Measurements from ENCODE around the gene RPS6KC1. TPM values are rescaled to one million over a fixed set of nuclear protein-coding genes. Genes with fewer than 3 reads are reported as not detected.

The RPS6KC1 gene
- total and polyA plus RNA-seq, 9 of the 15 experiments (the other 6 are each of a cell fraction or from before 2014, with no cell fraction given), result 4.3 to 34.6 (median 20.9) TPM

DNA sequence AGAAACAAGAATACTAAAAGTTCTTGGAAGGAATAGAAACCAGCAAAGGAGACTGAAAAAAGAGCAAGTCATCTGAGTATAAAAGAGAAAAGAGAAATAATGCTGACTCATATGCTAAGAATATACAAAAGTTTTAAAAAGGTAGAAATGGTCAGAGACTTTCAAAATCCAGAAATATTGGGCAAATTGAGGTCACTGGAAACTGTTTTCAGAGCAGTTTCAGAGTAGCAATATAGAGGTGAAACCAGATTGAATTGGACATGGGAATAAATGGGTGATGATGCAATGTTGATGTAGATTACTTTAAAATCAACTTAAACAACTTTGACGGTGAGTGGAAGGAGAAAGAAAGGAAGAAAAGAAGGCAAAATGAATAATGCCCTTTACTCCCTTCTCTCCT, 1.8 kb upstream of the RPS6KC1 start (continued):
- peak; percentile 86 for TF ChIP-seq BRD9 (IDR thresholded peaks at IDR 0.05; ENCODE audit: low read depth, partially characterized antibody)
- TF ChIP-seq ZNF274 (IDR thresholded peaks at IDR 0.05; ENCODE audit: borderline replicate concordance, low read depth, low read length), result no peak
- peak; percentile 84 for TF ChIP-seq ARID1B (IDR thresholded peaks at IDR 0.05)
- peak; percentile 72 for TF ChIP-seq SMARCC2 (IDR thresholded peaks at IDR 0.05; ENCODE audit: low read depth)
- TF ChIP-seq, protein P1, sequence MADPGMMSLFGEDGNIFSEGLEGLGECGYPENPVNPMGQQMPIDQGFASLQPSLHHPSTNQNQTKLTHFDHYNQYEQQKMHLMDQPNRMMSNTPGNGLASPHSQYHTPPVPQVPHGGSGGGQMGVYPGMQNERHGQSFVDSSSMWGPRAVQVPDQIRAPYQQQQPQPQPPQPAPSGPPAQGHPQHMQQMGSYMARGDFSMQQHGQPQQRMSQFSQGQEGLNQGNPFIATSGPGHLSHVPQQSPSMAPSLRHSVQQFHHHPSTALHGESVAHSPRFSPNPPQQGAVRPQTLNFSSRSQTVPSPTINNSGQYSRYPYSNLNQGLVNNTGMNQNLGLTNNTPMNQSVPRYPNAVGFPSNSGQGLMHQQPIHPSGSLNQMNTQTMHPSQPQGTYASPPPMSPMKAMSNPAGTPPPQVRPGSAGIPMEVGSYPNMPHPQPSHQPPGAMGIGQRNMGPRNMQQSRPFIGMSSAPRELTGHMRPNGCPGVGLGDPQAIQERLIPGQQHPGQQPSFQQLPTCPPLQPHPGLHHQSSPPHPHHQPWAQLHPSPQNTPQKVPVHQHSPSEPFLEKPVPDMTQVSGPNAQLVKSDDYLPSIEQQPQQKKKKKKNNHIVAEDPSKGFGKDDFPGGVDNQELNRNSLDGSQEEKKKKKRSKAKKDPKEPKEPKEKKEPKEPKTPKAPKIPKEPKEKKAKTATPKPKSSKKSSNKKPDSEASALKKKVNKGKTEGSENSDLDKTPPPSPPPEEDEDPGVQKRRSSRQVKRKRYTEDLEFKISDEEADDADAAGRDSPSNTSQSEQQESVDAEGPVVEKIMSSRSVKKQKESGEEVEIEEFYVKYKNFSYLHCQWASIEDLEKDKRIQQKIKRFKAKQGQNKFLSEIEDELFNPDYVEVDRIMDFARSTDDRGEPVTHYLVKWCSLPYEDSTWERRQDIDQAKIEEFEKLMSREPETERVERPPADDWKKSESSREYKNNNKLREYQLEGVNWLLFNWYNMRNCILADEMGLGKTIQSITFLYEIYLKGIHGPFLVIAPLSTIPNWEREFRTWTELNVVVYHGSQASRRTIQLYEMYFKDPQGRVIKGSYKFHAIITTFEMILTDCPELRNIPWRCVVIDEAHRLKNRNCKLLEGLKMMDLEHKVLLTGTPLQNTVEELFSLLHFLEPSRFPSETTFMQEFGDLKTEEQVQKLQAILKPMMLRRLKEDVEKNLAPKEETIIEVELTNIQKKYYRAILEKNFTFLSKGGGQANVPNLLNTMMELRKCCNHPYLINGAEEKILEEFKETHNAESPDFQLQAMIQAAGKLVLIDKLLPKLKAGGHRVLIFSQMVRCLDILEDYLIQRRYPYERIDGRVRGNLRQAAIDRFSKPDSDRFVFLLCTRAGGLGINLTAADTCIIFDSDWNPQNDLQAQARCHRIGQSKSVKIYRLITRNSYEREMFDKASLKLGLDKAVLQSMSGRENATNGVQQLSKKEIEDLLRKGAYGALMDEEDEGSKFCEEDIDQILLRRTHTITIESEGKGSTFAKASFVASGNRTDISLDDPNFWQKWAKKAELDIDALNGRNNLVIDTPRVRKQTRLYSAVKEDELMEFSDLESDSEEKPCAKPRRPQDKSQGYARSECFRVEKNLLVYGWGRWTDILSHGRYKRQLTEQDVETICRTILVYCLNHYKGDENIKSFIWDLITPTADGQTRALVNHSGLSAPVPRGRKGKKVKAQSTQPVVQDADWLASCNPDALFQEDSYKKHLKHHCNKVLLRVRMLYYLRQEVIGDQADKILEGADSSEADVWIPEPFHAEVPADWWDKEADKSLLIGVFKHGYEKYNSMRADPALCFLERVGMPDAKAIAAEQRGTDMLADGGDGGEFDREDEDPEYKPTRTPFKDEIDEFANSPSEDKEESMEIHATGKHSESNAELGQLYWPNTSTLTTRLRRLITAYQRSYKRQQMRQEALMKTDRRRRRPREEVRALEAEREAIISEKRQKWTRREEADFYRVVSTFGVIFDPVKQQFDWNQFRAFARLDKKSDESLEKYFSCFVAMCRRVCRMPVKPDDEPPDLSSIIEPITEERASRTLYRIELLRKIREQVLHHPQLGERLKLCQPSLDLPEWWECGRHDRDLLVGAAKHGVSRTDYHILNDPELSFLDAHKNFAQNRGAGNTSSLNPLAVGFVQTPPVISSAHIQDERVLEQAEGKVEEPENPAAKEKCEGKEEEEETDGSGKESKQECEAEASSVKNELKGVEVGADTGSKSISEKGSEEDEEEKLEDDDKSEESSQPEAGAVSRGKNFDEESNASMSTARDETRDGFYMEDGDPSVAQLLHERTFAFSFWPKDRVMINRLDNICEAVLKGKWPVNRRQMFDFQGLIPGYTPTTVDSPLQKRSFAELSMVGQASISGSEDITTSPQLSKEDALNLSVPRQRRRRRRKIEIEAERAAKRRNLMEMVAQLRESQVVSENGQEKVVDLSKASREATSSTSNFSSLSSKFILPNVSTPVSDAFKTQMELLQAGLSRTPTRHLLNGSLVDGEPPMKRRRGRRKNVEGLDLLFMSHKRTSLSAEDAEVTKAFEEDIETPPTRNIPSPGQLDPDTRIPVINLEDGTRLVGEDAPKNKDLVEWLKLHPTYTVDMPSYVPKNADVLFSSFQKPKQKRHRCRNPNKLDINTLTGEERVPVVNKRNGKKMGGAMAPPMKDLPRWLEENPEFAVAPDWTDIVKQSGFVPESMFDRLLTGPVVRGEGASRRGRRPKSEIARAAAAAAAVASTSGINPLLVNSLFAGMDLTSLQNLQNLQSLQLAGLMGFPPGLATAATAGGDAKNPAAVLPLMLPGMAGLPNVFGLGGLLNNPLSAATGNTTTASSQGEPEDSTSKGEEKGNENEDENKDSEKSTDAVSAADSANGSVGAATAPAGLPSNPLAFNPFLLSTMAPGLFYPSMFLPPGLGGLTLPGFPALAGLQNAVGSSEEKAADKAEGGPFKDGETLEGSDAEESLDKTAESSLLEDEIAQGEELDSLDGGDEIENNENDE (IDR thresholded peaks at IDR 0.05; ENCODE audit: low read depth, low read length), result no peak
- TF ChIP-seq NFRKB (IDR thresholded peaks at IDR 0.05; ENCODE audit: low read depth), result peak; percentile 83
- no peak for TF ChIP-seq ZNF696 (CRISPR knock-in tag; conservative IDR thresholded peaks at IDR 0.05)
- no peak for TF ChIP-seq POLR2G (IDR thresholded peaks at IDR 0.05; ENCODE audit: low read depth, low read length)
- TF ChIP-seq, protein P2, sequence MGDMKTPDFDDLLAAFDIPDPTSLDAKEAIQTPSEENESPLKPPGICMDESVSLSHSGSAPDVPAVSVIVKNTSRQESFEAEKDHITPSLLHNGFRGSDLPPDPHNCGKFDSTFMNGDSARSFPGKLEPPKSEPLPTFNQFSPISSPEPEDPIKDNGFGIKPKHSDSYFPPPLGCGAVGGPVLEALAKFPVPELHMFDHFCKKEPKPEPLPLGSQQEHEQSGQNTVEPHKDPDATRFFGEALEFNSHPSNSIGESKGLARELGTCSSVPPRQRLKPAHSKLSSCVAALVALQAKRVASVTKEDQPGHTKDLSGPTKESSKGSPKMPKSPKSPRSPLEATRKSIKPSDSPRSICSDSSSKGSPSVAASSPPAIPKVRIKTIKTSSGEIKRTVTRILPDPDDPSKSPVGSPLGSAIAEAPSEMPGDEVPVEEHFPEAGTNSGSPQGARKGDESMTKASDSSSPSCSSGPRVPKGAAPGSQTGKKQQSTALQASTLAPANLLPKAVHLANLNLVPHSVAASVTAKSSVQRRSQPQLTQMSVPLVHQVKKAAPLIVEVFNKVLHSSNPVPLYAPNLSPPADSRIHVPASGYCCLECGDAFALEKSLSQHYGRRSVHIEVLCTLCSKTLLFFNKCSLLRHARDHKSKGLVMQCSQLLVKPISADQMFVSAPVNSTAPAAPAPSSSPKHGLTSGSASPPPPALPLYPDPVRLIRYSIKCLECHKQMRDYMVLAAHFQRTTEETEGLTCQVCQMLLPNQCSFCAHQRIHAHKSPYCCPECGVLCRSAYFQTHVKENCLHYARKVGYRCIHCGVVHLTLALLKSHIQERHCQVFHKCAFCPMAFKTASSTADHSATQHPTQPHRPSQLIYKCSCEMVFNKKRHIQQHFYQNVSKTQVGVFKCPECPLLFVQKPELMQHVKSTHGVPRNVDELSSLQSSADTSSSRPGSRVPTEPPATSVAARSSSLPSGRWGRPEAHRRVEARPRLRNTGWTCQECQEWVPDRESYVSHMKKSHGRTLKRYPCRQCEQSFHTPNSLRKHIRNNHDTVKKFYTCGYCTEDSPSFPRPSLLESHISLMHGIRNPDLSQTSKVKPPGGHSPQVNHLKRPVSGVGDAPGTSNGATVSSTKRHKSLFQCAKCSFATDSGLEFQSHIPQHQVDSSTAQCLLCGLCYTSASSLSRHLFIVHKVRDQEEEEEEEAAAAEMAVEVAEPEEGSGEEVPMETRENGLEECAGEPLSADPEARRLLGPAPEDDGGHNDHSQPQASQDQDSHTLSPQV (IDR thresholded peaks at IDR 0.05), result peak; percentile 93
- peak; percentile 94 for TF ChIP-seq BACH1 (tag; IDR thresholded peaks at IDR 0.05)
- TF ChIP-seq SMARCA4 (IDR thresholded peaks at IDR 0.05), result peak; percentile 91
- TF ChIP-seq ZC3H4 (CRISPR knock-in tag; IDR thresholded peaks at IDR 0.05; ENCODE audit: borderline replicate concordance), result no peak
- no peak; the same call in 1 of the 2 replicates for TF ChIP-seq EHMT2 (IDR thresholded peaks at IDR 0.05)
- TF ChIP-seq NFE2 (IDR thresholded peaks at IDR 0.05; ENCODE audit: low read depth), result peak; percentile 97
- no peak for TF ChIP-seq PYGO2 (tag; IDR thresholded peaks at IDR 0.05)

Data from K562 (cell line).